PC-3 (cell line): ENCODE results near the gene MYO1C. TPM values are rescaled to one million over a fixed set of nuclear protein-coding genes. Genes with fewer than 3 reads are reported as not detected.

Source experiments
- ATAC-seq: fragments of 200-7000 bp; cut with Tn5 transposase; 2 replicates; pipeline ENCODE4 v1.9.1; 2020; ENCODE audit warnings: mild to moderate bottlenecking, moderate library complexity
- BruUV-seq: library from RNA; stranded (reverse); fragments of 400-500 nt; replicated peaks from 2 replicates; lab custom pipeline; 2021; lab: Mats Ljungman, UMichigan
- CTCF ChIA-PET: fragments of 300-600 bp; sonication (Branson Sonifier 250); formaldehyde crosslinking; loops from one replicate; lab custom pipeline; 2022; ENCODE audit warnings: antibody characterized with exemption; lab: Charles Lee
- POLR2A ChIA-PET: fragments of 300-600 bp; sonication (Branson Sonifier 250); formaldehyde crosslinking; loops from one replicate; lab custom pipeline; 2022; ENCODE audit warnings: antibody characterized with exemption; ENCODE audit not compliant: unreplicated experiment; lab: Charles Lee
- DNase-seq: peaks from one replicate; pipeline ENCODE4 v3.0.0-alpha.2; 2015
- H2AFZ ChIP-seq: fragments of 300-600 bp; sonication (generic); 2 replicates; pipeline ENCODE4 v1.6.0; 2016; ENCODE audit warnings: antibody characterized with exemption, low read length
- H3F3A ChIP-seq: fragments of 300-600 bp; sonication (generic); one replicate; pipeline ENCODE4 v1.6.0; 2017; ENCODE audit warnings: antibody characterized with exemption, low read length, control low read depth, mild to moderate bottlenecking; ENCODE audit not compliant: unreplicated experiment
- H3K27ac ChIP-seq: fragments of 300-600 bp; sonication (generic); 2 replicates; pipeline ENCODE4 v1.5.1; 2016; ENCODE audit warnings: mild to moderate bottlenecking, low read length
- H3K27me3 ChIP-seq: fragments of 300-600 bp; sonication (generic); 2 replicates; pipeline ENCODE4 v1.6.1; 2016; ENCODE audit warnings: low read length, mixed read lengths
- H3K36me3 ChIP-seq: fragments of 300-600 bp; sonication (generic); 2 replicates; pipeline ENCODE4 v1.6.1; 2016; ENCODE audit warnings: low read depth, mixed run types, low read length, mixed read lengths
- H3K4me1 ChIP-seq: fragments of 300-600 bp; sonication (generic); 2 replicates; pipeline ENCODE4 v1.5.1; 2016; ENCODE audit warnings: low read length; ENCODE audit not compliant: insufficient read depth
- H3K4me2 ChIP-seq: fragments of 300-600 bp; sonication (generic); 2 replicates; pipeline ENCODE4 v1.6.0; 2016; ENCODE audit warnings: low read length
- H3K4me3 ChIP-seq: fragments of 300-600 bp; sonication (generic); 2 replicates; pipeline ENCODE4 v1.5.1; 2016; ENCODE audit warnings: mild to moderate bottlenecking, low read length, mixed read lengths
- H3K79me2 ChIP-seq: fragments of 300-600 bp; sonication (generic); 2 replicates; pipeline ENCODE4 v1.6.1; 2017; ENCODE audit warnings: low read length, mixed read lengths
- H3K9ac ChIP-seq: fragments of 300-600 bp; sonication (generic); 2 replicates; pipeline ENCODE4 v1.6.0; 2016; ENCODE audit warnings: mild to moderate bottlenecking, low read length
- H3K9me2 ChIP-seq: fragments of 300-600 bp; sonication (generic); replicated peaks from 2 replicates; pipeline ENCODE4 v1.6.1; 2016; ENCODE audit warnings: mixed run types, low read length, mixed read lengths
- H3K9me3 ChIP-seq: fragments of 300-600 bp; sonication (generic); 2 replicates; pipeline ENCODE4 v1.6.1; 2016; ENCODE audit warnings: low read length, mixed read lengths
- H4K20me1 ChIP-seq: fragments of 300-600 bp; sonication (generic); 2 replicates; pipeline ENCODE4 v1.6.1; 2016; ENCODE audit warnings: low read length, mixed read lengths
- EZH2 ChIP-seq: fragments of 300-600 bp; sonication (generic); IDR thresholded peaks from one replicate; pipeline ENCODE4 v1.6.1; 2017; ENCODE audit warnings: antibody characterized with exemption, mild to moderate bottlenecking, low read length; ENCODE audit not compliant: unreplicated experiment
- EZH2phosphoT487 ChIP-seq: fragments of 300-600 bp; sonication (generic); IDR thresholded peaks from 2 replicates; pipeline ENCODE4 v1.6.1; 2018; ENCODE audit warnings: mild to moderate bottlenecking, antibody characterized with exemption, low read length, borderline replicate concordance
- intact Hi-C: fragments of 100-400 bp; cut with micrococcal nuclease; formaldehyde crosslinking; loops from 2 replicates; pipeline ENCODE4 v1.9.0; 2023
- total RNA-seq: library from RNA; depleted of rRNA; stranded (reverse); fragments of >200 nt; gene quantifications from 2 replicates; pipeline ENCODE4 v1.2.3, GENCODE V29; 2014
- TF ChIP-seq, protein P1 (sequence below): fragments of 300-600 bp; sonication (generic); conservative IDR thresholded peaks from 2 replicates; pipeline ENCODE4 v1.5.1; 2017; ENCODE audit warnings: antibody characterized with exemption, low read depth, mild to moderate bottlenecking, low read length

MYO1C gene
- total RNA-seq, 1 experiment from 2014 or later = 76.4 TPM

- intact Hi-C loops = no loop called here
- H3K36me3 ChIP-seq = 0 out of 2 replicates have a peak, but pooled peaks cover 2% of the 10 kb centered on the region
- TF ChIP-seq, protein P1, sequence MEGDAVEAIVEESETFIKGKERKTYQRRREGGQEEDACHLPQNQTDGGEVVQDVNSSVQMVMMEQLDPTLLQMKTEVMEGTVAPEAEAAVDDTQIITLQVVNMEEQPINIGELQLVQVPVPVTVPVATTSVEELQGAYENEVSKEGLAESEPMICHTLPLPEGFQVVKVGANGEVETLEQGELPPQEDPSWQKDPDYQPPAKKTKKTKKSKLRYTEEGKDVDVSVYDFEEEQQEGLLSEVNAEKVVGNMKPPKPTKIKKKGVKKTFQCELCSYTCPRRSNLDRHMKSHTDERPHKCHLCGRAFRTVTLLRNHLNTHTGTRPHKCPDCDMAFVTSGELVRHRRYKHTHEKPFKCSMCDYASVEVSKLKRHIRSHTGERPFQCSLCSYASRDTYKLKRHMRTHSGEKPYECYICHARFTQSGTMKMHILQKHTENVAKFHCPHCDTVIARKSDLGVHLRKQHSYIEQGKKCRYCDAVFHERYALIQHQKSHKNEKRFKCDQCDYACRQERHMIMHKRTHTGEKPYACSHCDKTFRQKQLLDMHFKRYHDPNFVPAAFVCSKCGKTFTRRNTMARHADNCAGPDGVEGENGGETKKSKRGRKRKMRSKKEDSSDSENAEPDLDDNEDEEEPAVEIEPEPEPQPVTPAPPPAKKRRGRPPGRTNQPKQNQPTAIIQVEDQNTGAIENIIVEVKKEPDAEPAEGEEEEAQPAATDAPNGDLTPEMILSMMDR = no peak
- TF ChIP-seq EZH2 = no peak
- DNase-seq = no peak
- CTCF ChIA-PET = no interaction called here
- H3K4me3 ChIP-seq = no peak overlapping the region
- H3K27me3 ChIP-seq = no peaks in the 10 kb centered on the region
- no peaks in the 10 kb centered on the region for H3K9me2 ChIP-seq
- no peak overlapping the region for H3K9ac ChIP-seq
- no TSS peak for BruUV-seq
- ATAC-seq = no peak
- POLR2A ChIA-PET = no interaction called here
- H2AFZ ChIP-seq = no peak overlapping the region
- peaks cover 3% of the 10 kb centered on the region; the same call in 1 of the 2 replicates for H3K4me1 ChIP-seq
- H3K79me2 ChIP-seq = 0 out of 2 replicates have a peak, but pooled peaks cover 4% of the 10 kb centered on the region
- H3F3A ChIP-seq = no peaks in the 10 kb centered on the region
- no peak overlapping the region for H3K27ac ChIP-seq
- no peaks in the 10 kb centered on the region for H4K20me1 ChIP-seq
- H3K9me3 ChIP-seq = no peaks in the 10 kb centered on the region
- no peak overlapping the region for H3K4me2 ChIP-seq
Measured at GRCh38 chr17:1522626-1523025, 30.1 kb upstream of the MYO1C start.

- Histone ChIP-seq H2AFZ (no peak overlapping the region), H3K4me1 (peaks cover 6% of the 10 kb centered on the region; the same call in 1 of the 2 replicates), H4K20me1 (no peaks in the 10 kb centered on the region), H3K9me3 (no peaks in the 10 kb centered on the region), H3K4me3 (no peak overlapping the region), H3K27me3 (no peaks in the 10 kb centered on the region), H3K27ac (no peak overlapping the region), H3K36me3 (0 out of 2 replicates have a peak, but pooled peaks cover 2% of the 10 kb centered on the region), H3F3A (no peaks in the 10 kb centered on the region), H3K4me2 (no peak overlapping the region), H3K9ac (no peak overlapping the region), H3K79me2 (peaks cover 9% of the 10 kb centered on the region), H3K9me2 (no peaks in the 10 kb centered on the region)
- no TSS peak for BruUV-seq
- TF ChIP-seq EZH2phosphoT487 = no peak
- intact Hi-C loops = no loop called here
- POLR2A ChIA-PET = no interaction called here
- CTCF ChIA-PET = no interaction called here
- ATAC-seq = no peak
- DNase-seq = no peak
Measured at GRCh38 chr17:1521086-1521640, 28.7 kb upstream of the MYO1C start.

DNA sequence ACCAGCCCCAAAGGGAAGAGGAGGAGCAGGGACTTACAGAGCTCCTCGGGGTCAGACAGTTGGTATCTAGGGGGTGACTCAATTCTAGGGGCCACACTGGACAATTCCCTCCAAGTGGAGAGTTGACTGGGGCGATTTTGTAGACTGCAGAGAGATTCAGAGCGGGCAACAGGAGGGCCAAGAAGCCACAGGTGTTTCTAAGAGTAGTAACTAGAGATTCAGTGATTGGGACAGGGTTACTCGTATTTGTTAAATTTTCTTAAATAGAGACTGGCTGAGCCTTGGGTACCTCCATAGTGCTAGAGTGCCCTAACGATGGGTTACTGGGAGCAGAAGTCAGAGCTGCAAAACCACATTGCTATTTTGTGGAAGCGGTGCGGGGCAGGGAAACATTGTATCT is 27.2 kb upstream of the MYO1C start:
- POLR2A ChIA-PET = no interaction called here
- intact Hi-C loops = loop anchor here (10.0 kb wide), 1 partner anchor 155 kb away; no protein-coding TSS in a partner anchor
- no TSS peak for BruUV-seq

More for the DNA sequence above, 27.2 kb upstream of the MYO1C start:
- no peak for DNase-seq
- Histone ChIP-seq H3K9me2 (no peaks in the 10 kb centered on the region), H3K4me3 (no peak overlapping the region), H3K4me2 (no peak overlapping the region), H3K27me3 (no peaks in the 10 kb centered on the region), H3F3A (no peaks in the 10 kb centered on the region), H2AFZ (no peak overlapping the region), H3K36me3 (no peaks in the 10 kb centered on the region), H3K4me1 (peaks cover 12% of the 10 kb centered on the region), H3K79me2 (peaks cover 22% of the 10 kb centered on the region), H3K9me3 (no peaks in the 10 kb centered on the region), H4K20me1 (no peaks in the 10 kb centered on the region), H3K9ac (no peak overlapping the region), H3K27ac (no peak overlapping the region)
- ATAC-seq = no peak
- no peak for TF ChIP-seq EZH2phosphoT487
- TF ChIP-seq, protein P1 = no peak
- no peak for TF ChIP-seq EZH2
- CTCF ChIA-PET = no interaction called here
